ENCODE data around the gene TEX22.
A peak's percentile ranks its signal among the peaks of the same experiment; 100 is the strongest.

TEX22 gene

GRCh38 chr14:105388110-105388951 lies 10.0 kb upstream of the TEX22 start:
- no peak overlapping the region for H3K18ac ChIP-seq (ENCODE audit: low read length)
- DNase-seq (ENCODE audit: low spot score), result no peak
- H3K9me3 ChIP-seq (replicated peaks in 1 of 2; ENCODE audit: control insufficient read depth in 2 of 2, insufficient read depth in 1 of 2, low read depth in 1 of 2, low read length in 2 of 2), result no peaks in the 10 kb centered on the region
- no peak overlapping the region for H4K8ac ChIP-seq (ENCODE audit: low read depth, low read length)
- H3K4me1 ChIP-seq (ENCODE audit: control insufficient read depth in 2 of 2, insufficient read depth in 1 of 2, low read depth in 1 of 2, low read length in 2 of 2), result no peaks in the 10 kb centered on the region
- no peak overlapping the region for H3K4ac ChIP-seq (ENCODE audit: low read length)
- peaks cover 7% of the 10 kb centered on the region for H3K79me1 ChIP-seq (ENCODE audit: low read depth, low read length)
- no peak overlapping the region for H2AFZ ChIP-seq (ENCODE audit: low read length)
- H2BK12ac ChIP-seq (ENCODE audit: low read length), result no peak overlapping the region
- WGBS, 2 donors (ENCODE audit: extremely low coverage in 2 of 2, insufficient read length in 2 of 2, insufficient replicate concordance in 1 of 2), result no CpG with 5 or more reads among the region's 25 CpGs
- no peak overlapping the region for H3K23ac ChIP-seq (ENCODE audit: low read depth, low read length, poor library complexity)
- no peak overlapping the region for H3K9ac ChIP-seq (ENCODE audit: low read depth, low read length, poor library complexity)
- H3K36me3 ChIP-seq (replicated peaks in 1 of 2; ENCODE audit: control insufficient read depth in 2 of 2, insufficient read depth in 2 of 2, low read length in 2 of 2), result peaks cover 7 to 51% of the 10 kb centered on the region in 2 donors
- no peak overlapping the region for H2BK15ac ChIP-seq (ENCODE audit: low read length)
- H3K4me3 ChIP-seq (ENCODE audit: low read length in 2 of 2), result no peak overlapping the region
- no peak overlapping the region for H3K4me2 ChIP-seq (ENCODE audit: insufficient read depth, low read length, poor library complexity, severe bottlenecking)
- no peak overlapping the region for H4K91ac ChIP-seq (ENCODE audit: low read depth, low read length, poor library complexity)
- peak overlapping the region; percentile 44 for H3K14ac ChIP-seq (ENCODE audit: low read length)
- H3K27me3 ChIP-seq (ENCODE audit: control insufficient read depth in 3 of 3, insufficient read depth in 3 of 3, low read depth in 1 of 3, low read length in 3 of 3), result no peaks in the 10 kb centered on the region
- peak overlapping the region; percentile 61 for H2BK120ac ChIP-seq (ENCODE audit: low read depth, low read length)
- peak overlapping the region; percentile 66 for H2BK5ac ChIP-seq (ENCODE audit: low read length)
- H3K27ac ChIP-seq (replicated peaks; ENCODE audit: low read length), result no peak overlapping the region
- no peak overlapping the region for H2AK5ac ChIP-seq (ENCODE audit: low read depth, low read length)

GRCh38 chr14:105388976-105389375 lies 9.4 kb upstream of the TEX22 start:
- H2BK5ac ChIP-seq (ENCODE audit: low read length), result peak overlapping the region; percentile 66
- H3K18ac ChIP-seq (ENCODE audit: low read length), result peak overlapping the region; percentile 80
- no peak for DNase-seq (ENCODE audit: low spot score)
- no peak overlapping the region for H3K27ac ChIP-seq (replicated peaks; ENCODE audit: low read length)
- H4K91ac ChIP-seq (ENCODE audit: low read depth, low read length, poor library complexity), result no peak overlapping the region
- peak overlapping the region; percentile 61 for H2BK120ac ChIP-seq (ENCODE audit: low read depth, low read length)
- no peak overlapping the region for H3K4ac ChIP-seq (ENCODE audit: low read length)
- no peak overlapping the region for H4K8ac ChIP-seq (ENCODE audit: low read depth, low read length)
- WGBS, 2 donors (ENCODE audit: extremely low coverage in 2 of 2, insufficient read length in 2 of 2, insufficient replicate concordance in 1 of 2), result no CpG with 5 or more reads among the region's 16 CpGs
- H2AFZ ChIP-seq (ENCODE audit: low read length), result no peak overlapping the region
- H3K27me3 ChIP-seq (ENCODE audit: control insufficient read depth in 3 of 3, insufficient read depth in 3 of 3, low read depth in 1 of 3, low read length in 3 of 3), result no peaks in the 10 kb centered on the region
- H3K9me3 ChIP-seq (replicated peaks in 1 of 2; ENCODE audit: control insufficient read depth in 2 of 2, insufficient read depth in 1 of 2, low read depth in 1 of 2, low read length in 2 of 2), result no peaks in the 10 kb centered on the region
- H3K23ac ChIP-seq (ENCODE audit: low read depth, low read length, poor library complexity), result no peak overlapping the region
- no peak overlapping the region for H2AK5ac ChIP-seq (ENCODE audit: low read depth, low read length)
- no peak overlapping the region for H3K4me2 ChIP-seq (ENCODE audit: insufficient read depth, low read length, poor library complexity, severe bottlenecking)
- H3K14ac ChIP-seq (ENCODE audit: low read length), result peak overlapping the region; percentile 44
- H2BK15ac ChIP-seq (ENCODE audit: low read length), result no peak overlapping the region
- H2BK12ac ChIP-seq (ENCODE audit: low read length), result peak overlapping the region; percentile 22
- no peak overlapping the region for H3K4me3 ChIP-seq (ENCODE audit: low read length in 2 of 2)
- H3K79me1 ChIP-seq (ENCODE audit: low read depth, low read length), result peaks cover 6% of the 10 kb centered on the region
- H3K4me1 ChIP-seq (ENCODE audit: control insufficient read depth in 2 of 2, insufficient read depth in 1 of 2, low read depth in 1 of 2, low read length in 2 of 2), result no peaks in the 10 kb centered on the region
- no peak overlapping the region for H3K9ac ChIP-seq (ENCODE audit: low read depth, low read length, poor library complexity)
- peaks cover 3 to 45% of the 10 kb centered on the region in 2 donors for H3K36me3 ChIP-seq (replicated peaks in 1 of 2; ENCODE audit: control insufficient read depth in 2 of 2, insufficient read depth in 2 of 2, low read length in 2 of 2)

- no peaks in the 10 kb centered on the region for H3K27me3 ChIP-seq (ENCODE audit: control insufficient read depth in 3 of 3, insufficient read depth in 3 of 3, low read depth in 1 of 3, low read length in 3 of 3)
- no peak overlapping the region for H3K4me3 ChIP-seq (ENCODE audit: low read length in 2 of 2)
- H3K9ac ChIP-seq (ENCODE audit: low read depth, low read length, poor library complexity), result no peak overlapping the region
- H4K8ac ChIP-seq (ENCODE audit: low read depth, low read length), result no peak overlapping the region
- H3K4me2 ChIP-seq (ENCODE audit: insufficient read depth, low read length, poor library complexity, severe bottlenecking), result no peak overlapping the region
- no peak overlapping the region for H2AFZ ChIP-seq (ENCODE audit: low read length)
- no peak overlapping the region for H2BK120ac ChIP-seq (ENCODE audit: low read depth, low read length)
- H3K23ac ChIP-seq (ENCODE audit: low read depth, low read length, poor library complexity), result no peak overlapping the region
- no peak overlapping the region for H3K14ac ChIP-seq (ENCODE audit: low read length)
- peak overlapping the region; percentile 41 for H2BK12ac ChIP-seq (ENCODE audit: low read length)
- H2BK5ac ChIP-seq (ENCODE audit: low read length), result peak overlapping the region; percentile 66
- no CpG with 5 or more reads among the region's 12 CpGs for WGBS, 2 donors (ENCODE audit: extremely low coverage in 2 of 2, insufficient read length in 2 of 2, insufficient replicate concordance in 1 of 2)
- H3K79me1 ChIP-seq (ENCODE audit: low read depth, low read length), result peaks cover 5% of the 10 kb centered on the region
- no peak overlapping the region for H3K27ac ChIP-seq (replicated peaks; ENCODE audit: low read length)
- no peak for DNase-seq (ENCODE audit: low spot score)
- H4K91ac ChIP-seq (ENCODE audit: low read depth, low read length, poor library complexity), result no peak overlapping the region
- no peaks in the 10 kb centered on the region for H3K9me3 ChIP-seq (replicated peaks in 1 of 2; ENCODE audit: control insufficient read depth in 2 of 2, insufficient read depth in 1 of 2, low read depth in 1 of 2, low read length in 2 of 2)
- H2BK15ac ChIP-seq (ENCODE audit: low read length), result no peak overlapping the region
- no peaks in the 10 kb centered on the region for H3K4me1 ChIP-seq (ENCODE audit: control insufficient read depth in 2 of 2, insufficient read depth in 1 of 2, low read depth in 1 of 2, low read length in 2 of 2)
- H3K36me3 ChIP-seq (replicated peaks in 1 of 2; ENCODE audit: control insufficient read depth in 2 of 2, insufficient read depth in 2 of 2, low read length in 2 of 2), result peaks cover 3 to 43% of the 10 kb centered on the region in 2 donors
- no peak overlapping the region for H3K4ac ChIP-seq (ENCODE audit: low read length)
- H3K18ac ChIP-seq (ENCODE audit: low read length), result no peak overlapping the region
- no peak overlapping the region for H2AK5ac ChIP-seq (ENCODE audit: low read depth, low read length)
These were observed 8.8 kb upstream of the TEX22 start for GRCh38 chr14:105389534-105389933.

GRCh38 chr14:105389976-105390848 lies 8.1 kb upstream of the TEX22 start:
- Histone ChIP-seq H3K9ac (ENCODE audit: low read depth, low read length, poor library complexity) (no peak overlapping the region), H2BK120ac (ENCODE audit: low read depth, low read length) (no peak overlapping the region), H3K79me1 (ENCODE audit: low read depth, low read length) (peaks cover 5% of the 10 kb centered on the region), H3K4me1 (ENCODE audit: control insufficient read depth in 2 of 2, insufficient read depth in 1 of 2, low read depth in 1 of 2, low read length in 2 of 2) (no peaks in the 10 kb centered on the region), H2AK5ac (ENCODE audit: low read depth, low read length) (no peak overlapping the region), H3K27me3 (ENCODE audit: control insufficient read depth in 3 of 3, insufficient read depth in 3 of 3, low read depth in 1 of 3, low read length in 3 of 3) (no peaks in the 10 kb centered on the region), H3K4me3 (ENCODE audit: low read length in 2 of 2) (no peak overlapping the region), H3K23ac (ENCODE audit: low read depth, low read length, poor library complexity) (no peak overlapping the region), H3K27ac (replicated peaks; ENCODE audit: low read length) (no peak overlapping the region), H2BK15ac (ENCODE audit: low read length) (no peak overlapping the region), H4K91ac (ENCODE audit: low read depth, low read length, poor library complexity) (no peak overlapping the region), H3K18ac (ENCODE audit: low read length) (no peak overlapping the region), H3K14ac (ENCODE audit: low read length) (no peak overlapping the region), H3K4me2 (ENCODE audit: insufficient read depth, low read length, poor library complexity, severe bottlenecking) (no peak overlapping the region), H3K9me3 (replicated peaks in 1 of 2; ENCODE audit: control insufficient read depth in 2 of 2, insufficient read depth in 1 of 2, low read depth in 1 of 2, low read length in 2 of 2) (no peaks in the 10 kb centered on the region), H3K4ac (ENCODE audit: low read length) (no peak overlapping the region), H2BK12ac (ENCODE audit: low read length) (peak overlapping the region; percentile 41), H3K36me3 (replicated peaks in 1 of 2; ENCODE audit: control insufficient read depth in 2 of 2, insufficient read depth in 2 of 2, low read length in 2 of 2) (peaks cover 3 to 40% of the 10 kb centered on the region in 2 donors), H2BK5ac (ENCODE audit: low read length) (no peak overlapping the region), H4K8ac (ENCODE audit: low read depth, low read length) (no peak overlapping the region), H2AFZ (ENCODE audit: low read length) (no peak overlapping the region)
- DNase-seq (ENCODE audit: low spot score), result no peak
- no CpG with 5 or more reads among the region's 27 CpGs for WGBS, 2 donors (ENCODE audit: extremely low coverage in 2 of 2, insufficient read length in 2 of 2, insufficient replicate concordance in 1 of 2)
